Uterus (tissue), 2 donors: Measurements from ENCODE around the gene SEMA3D.

Experiments
- CTCF ChIP-seq, 4 experiments: fragments of 200-600 bp in 2 of 4; fragments of 450-650 bp in 2 of 4; sonication (generic) in 2 of 4; IDR thresholded peaks; one replicate each; pipeline ENCODE4 v1.5.1; 2016 to 2019; ENCODE audit warnings: antibody characterized with exemption in 4 of 4, mild to moderate bottlenecking in 2 of 4, moderate library complexity in 1 of 4
- POLR2A ChIP-seq, 2 donors: fragments of 450-650 bp; IDR thresholded peaks; one replicate each; pipeline ENCODE4 v1.6.1; 2016; ENCODE audit warnings: antibody characterized with exemption in 2 of 2, mild to moderate bottlenecking in 1 of 2, moderate library complexity in 1 of 2

DNA sequence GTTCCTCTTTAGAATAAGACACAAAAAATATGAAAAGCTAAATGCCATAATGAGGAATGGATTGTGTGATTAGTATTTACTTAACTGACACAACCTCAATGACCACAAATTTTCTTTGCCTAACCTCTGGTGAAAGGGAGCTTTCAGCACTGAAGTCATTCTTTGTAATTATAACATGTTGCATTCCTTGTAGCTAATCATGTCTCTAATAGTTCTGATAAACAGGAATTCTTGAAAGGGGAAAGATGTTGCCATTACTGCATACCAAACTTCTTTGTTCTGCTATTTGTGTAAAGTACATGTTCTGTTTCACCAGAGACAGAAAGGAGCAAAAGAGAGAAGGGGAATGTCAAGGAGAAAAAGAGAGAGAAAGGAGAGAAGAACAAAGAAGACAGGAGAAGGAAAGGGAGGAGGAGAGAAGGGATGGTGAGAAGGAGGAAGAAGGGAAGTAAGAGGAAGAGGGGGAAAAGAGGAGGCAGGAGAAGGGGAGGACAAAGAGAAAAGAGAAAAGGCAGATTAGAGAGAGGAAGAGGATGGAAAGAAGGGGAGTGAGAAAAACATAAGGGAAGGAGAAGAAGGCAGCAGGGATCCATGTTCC lies 120.9 kb downstream of the SEMA3D start:
- no peak for TF ChIP-seq CTCF (IDR thresholded peaks at IDR 0.05)
- TF ChIP-seq POLR2A (IDR thresholded peaks at IDR 0.05), result no peak
